ENCODE results near the gene ANKRD17.

ANKRD17 gene

DNA sequence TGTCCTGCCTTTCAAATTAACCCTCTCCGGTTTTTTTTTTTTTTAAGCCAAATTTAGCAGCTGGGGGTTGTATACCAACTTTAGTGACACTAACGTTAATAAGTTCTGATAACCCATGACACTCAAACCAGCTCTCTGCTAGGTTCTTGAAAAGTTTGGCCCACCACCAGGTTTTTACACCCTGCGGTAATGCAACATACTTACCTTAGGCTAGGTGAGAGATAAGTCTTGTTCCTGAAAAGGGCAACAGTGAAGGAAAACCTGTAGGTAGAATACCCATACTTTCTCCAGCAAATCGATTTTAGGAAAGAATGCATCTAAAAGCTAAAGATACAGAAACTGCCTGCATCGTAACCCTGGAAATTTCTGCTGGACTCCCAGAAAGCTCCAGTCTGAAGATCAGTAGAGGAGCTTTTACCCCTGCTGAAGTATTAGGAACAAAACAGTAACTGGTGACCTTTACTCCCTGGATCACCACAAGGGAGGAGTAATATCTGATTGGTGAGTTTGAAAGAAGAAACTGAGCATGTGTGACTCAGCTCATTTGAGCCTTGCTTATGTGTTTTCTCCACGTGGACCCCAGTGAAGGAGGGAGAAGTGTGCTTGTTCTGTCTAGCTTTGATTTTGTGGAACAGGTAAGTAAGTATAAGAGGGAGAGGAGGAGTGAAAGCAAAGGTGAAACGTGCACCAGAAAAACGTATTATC, 154.6 kb downstream of the ANKRD17 start:
- no peak for DNase-seq

DNA sequence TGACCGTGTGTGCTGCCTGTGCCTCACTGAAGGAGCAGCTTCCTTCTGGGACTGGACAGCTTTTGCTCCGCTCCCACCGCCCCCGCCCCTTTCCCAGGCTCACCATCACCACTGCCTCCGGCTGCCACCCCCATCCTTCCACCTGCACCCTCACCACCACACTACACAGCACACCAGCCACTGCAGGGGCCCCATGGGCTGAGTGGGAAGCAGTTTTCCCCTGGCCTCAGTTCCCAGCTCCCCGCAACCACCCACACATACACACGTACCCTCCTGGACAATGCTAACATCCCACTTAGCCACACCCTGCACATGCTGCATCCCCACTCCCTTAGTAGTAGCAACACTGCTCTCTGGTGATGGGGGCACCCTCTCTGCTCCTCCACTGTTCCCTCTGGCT, 159.5 kb downstream of the ANKRD17 start:
- no peak for DNase-seq

DNA sequence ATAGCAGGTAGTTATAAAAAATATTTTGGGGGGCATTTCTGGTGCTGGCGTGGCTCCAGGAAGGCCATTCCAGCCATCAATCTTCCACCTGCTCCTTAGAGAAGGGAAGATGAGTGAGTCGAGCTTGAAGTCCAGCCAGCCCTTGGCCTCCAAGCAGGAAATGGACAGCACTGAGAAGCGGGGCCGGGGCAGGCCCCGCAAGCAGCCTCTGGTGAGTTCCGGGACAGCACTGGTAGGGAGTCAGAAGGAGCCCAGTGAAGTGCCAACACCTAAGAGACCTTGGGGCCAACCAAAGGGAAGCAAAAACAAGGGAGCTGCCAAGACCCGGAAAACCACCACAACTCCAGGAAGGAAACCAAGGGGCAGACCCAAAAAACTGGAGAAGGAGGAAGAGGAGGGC, 159.9 kb downstream of the ANKRD17 start:
- no peak for DNase-seq

DNA sequence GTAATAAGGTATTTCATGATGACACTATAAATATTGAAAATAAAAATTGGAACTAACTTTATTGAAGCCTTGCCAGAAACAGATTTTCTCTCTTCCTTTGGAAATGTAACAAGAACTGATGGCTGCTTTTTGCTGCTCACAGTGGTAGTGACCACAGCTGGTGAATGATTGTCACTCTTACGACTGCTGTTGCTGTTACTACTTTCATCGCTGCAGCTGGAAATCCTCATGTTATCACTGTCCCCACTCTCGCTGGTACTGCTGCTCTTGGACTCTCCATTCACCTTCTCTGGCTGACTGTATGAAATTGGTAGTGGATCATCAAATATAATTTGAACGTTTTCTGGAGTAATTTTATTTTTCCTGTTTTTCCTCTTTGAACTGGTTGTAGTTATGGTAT, 160.6 kb downstream of the ANKRD17 start:
- no peak for DNase-seq

DNA sequence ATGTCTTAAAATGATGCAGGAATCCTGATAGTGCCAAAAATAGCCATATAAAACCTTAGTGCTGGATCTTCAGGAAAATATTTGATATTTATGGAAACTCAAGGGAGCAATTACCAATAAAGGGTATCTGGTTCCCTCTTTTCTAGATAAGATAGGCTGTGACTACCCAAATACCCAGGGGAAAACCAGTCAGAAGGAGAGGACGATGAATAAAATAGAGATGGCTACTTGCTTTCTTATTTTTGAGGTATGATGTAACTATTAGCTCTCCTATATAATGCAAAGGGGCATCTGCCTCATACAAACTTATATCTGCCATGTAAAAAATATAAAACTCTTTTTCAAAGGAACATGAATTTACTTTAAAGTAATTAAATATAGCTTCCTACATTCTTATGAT, 165.7 kb downstream of the ANKRD17 start:
- DNase-seq: no peak

DNA sequence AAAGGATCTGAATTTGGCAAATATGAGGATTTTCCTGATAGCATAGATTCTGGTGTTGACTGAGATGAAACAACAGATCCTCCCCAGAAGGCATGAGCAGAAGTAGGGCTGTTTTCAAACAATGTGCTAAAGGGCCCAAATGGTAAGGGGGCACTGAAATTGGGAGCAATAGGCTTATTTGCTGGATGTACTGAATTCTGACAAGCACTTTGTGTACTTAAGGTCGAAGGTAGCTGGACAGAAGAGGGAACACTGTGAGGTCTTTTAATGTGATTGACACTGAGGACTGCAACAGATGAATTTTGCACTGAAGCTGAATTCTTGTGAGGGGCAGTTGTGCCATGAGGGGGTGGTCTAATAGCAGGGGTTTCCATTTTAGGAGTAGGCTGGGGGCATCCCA, 167.9 kb downstream of the ANKRD17 start:
- no peak for DNase-seq

DNA sequence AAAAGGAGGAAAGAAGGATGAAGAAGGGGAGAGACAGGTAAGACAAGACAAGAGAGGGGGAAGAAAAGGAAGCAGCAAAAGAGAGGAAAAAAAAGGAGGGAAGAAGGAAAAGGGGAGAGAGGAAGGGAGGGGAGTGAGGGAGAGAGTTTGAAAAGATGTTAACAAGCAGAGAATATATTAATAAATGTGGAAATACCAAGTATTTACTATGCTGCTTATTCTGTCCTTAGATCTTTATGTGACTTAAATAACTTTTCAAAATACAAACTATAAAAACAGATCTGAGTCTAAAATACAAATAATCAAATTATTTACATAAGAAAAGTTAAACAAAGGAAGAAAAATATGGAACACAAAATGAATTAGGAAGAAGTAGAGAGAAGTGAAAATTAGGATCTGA, 170.7 kb downstream of the ANKRD17 start:
- no peak for DNase-seq

DNA sequence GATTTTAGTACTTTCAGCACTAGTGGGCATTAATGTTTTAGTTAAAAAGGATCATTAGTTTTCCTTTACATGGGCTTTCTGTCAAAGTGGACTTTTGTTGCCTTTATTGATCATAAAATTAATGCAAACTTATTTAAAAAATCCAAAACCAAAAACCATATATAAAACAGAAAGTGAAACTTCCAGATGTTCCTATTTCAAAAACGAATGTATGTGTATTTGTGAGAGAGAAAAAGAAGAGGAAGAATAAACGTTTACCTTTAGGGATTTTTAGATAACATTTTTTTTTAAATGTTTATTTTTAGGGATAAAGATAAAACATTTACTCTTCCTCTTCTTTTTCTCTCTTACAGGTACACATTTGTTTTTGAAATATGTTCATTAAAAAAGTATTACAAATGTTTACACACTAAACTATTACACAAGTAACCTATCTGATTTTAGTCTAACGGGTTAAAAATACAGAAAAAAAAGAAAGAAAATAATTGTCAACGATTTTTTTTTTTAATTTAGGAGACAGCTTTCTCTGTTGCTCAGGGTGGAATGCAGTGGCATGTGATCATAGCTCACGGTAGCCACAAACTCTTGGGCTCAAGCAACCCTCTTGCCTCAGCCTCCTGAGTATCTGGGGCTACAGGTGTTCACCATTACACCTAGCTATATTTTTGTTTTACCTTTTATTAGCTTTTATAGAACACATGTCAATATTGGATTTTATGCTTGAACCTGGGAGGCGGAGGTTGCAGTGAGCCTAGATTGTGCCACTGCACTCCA, 172.3 kb downstream of the ANKRD17 start:
- no peak for DNase-seq

DNA sequence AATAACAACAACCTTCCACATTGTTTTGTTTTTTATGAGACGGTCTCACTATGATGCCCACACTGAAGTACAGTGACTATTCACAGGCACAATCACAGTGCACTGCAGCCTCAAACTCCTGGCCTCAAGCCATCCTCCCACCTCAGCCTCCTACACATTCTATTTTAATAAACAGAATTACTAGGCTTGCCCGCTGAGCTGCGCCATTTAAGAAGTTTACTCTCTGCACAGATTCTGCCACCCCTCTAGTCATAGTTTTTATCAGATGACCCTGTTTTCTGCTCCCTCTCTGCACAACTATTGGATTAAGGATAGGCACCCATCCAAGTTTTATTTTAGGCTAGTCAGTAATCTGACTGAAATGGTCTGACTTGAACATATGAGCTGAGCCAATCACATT, 177.8 kb downstream of the ANKRD17 start:
- DNase-seq: no peak

DNA sequence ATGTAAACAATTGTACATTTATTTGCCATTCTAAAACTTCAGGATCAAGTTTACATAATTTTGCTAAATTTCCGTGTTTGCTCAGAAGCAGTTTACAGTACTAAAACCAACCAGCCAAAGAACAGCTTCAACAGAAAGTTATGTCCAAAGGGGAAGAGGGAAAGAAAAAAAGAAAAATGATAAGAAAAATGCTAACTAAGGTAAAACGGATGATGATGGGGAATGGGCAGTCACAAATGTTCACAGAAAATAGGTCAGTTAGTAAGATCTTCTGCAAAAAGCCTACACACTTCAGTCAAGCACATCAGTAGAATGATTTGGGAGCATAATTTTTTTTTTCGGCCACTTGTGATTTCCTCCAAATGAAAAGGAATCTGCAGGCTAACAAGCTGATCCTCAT, 182.8 kb downstream of the ANKRD17 start:
- DNase-seq: no peak

DNA sequence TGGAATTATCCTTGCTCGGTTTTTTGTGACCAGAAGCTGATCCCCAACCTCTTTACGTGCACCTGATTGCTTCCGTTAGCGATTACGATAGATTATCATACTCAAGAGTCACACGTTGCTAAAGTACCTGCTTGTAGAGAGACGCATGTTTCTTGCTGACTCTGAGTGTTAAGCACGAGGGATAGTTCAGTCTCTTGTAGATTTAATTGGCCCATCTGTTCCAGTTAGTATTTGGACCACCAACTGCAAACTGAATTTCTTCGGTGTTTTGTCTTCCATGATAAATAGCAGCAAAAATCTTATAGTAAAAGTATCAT, 188.6 kb downstream of the ANKRD17 start:
- no peak for DNase-seq

DNA sequence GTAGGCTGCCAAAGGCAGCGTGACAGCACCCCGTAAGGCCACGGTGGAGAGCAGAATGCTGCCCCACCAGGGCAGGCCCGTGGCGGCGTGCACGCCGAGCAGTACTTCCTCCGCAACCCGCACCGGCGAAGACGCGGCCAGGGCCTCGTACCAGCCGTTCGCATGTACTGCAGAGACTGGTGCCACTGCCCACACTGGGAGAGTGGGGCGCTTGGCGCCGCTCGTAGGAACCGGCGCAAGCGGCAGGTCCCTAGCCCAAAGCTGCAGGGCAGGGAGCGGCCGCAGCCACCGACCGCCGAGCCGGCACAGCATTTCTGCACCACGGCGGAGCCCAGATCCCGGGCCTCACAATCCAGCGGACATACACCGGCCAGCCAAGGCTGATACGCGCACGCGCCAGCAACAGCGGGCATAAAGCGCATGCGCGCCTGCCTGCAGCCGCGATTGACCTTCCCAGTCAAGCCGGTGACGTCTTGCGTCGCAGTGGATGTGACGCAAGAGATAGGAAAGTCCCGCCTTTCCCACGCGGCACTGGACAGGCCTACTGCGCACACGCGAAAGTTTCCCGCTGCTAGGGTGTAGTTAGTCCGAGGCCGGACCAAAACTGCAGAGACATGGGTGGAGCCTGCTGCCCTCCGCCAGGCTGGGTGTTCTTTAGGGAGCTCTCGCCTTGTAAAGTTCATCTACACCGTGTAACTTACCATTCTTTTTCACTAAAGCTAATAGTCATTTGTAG, 189.1 kb downstream of the ANKRD17 start, which contains the start of gene COX18:
Gene COX18 (minus strand): TSS at position 379 of the 736 bp plus-strand sequence. CDS start 67 bp downstream, at position 312.
- peak; percentile 93 for DNase-seq

DNA sequence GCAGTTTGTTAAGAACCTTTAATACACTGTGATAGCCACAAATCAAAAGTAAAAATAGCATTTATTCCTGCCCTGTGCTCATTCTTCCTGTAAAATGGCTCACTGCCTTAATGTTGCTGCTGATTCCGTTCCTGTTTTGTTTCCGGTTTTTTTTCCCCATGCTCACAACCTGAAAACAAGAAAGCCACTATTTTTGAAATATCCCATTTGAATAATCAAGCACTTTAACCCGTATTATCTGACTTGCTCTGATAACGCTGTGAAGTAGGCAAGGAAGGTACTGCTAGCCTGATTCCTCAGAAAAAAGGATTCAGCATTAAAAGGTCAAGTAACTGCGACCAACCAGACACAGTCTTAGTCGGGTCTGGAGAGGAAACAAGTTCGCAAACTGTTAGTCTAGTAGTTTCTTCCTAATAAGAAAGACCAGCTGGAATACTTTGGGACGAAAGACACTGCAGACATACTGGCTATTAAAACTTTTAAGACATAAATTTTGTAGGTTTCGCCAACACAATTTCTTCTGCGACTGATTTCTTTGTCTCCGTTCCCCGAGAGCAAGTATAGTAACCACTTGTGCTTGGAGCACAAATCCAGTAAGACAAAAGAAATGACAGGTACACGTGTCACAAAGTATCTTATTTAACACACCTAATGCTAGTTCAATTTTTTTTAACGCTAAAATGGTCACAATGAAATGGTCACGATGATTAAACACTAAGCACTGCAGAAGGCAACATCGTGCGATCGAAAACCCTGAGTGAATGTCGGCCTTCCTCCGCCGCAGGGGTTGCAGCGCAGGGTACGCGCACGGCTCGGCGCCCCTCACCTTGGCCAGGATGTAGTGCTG, 189.9 kb downstream of the ANKRD17 start:
- peak; percentile 6 for DNase-seq

DNA sequence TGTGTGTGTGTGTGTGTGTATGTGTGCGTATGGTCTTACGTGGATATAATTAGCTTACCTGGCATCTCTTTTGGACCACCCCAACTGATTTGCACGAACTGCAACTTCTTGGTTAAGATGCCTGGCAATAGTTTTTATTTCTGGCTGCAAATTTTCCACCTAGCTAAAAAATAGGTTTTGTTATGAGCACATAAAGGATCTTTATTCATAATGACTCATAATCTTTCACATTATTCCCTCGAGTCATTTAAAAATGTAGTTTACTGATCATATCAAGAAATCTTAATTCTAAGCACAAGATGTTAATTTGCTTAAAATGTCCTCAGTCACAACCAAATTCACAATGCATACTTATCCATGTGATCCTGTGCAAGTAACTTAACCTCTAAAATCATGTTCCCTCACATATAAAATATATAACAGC, 190.6 kb downstream of the ANKRD17 start:
- no peak for DNase-seq

DNA sequence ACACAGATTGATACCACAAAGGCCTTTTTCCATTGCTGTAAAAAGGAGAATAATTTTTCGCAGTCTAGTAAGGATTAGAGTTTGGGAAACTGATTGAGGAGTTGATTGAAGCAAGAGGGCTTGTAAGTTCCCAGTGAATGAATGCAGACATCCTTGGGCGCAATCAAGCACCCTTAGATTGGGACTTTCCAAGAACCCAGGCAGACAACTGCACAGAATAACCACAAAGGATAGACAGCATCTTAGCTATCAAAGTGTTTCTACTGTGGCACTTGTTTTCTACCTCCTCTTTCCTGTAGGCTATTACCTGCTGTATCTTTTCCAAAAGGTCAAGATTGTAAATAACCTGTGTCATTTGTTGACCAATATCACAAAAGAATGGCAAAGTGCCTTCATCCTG, 191.7 kb downstream of the ANKRD17 start:
- DNase-seq: no peak

DNA sequence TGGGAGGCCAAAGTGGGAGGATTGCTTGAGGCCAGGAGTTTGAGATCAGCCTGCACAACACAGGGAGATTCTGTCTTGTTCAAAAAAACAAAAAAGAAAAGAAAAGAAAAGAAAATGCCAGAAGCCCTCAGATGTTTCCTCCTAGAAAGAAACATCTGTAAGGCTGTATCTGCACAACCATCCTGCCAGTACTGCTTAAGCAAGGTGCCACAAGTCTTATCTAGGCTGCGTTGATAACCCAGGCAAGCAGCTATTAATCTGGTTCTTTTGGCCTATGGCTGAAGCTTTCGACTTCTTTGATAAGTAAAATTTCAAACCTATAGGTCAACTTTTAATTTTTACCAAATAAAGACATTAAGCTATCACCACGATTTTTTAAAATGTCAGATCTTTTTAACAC, 192.2 kb downstream of the ANKRD17 start:
- DNase-seq: no peak

DNA sequence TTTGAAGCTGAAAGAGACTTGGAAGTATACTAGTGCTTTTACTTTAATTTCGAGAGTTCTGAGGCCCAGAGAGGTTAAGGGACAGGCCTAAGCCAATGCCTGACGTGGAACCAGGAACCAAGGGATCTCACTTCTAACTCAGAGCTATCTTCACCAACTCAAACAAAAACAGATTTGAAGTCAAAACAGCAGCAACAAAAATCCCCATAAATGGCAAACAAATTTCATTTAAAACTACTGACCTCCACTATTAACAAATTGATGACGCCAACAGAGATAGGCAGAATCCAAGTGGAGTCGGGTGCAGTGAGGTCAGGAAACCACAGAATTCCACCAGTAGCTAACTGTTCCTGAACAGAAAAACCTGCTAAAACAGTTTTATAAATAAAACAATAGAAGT, 194.1 kb downstream of the ANKRD17 start:
- DNase-seq: no peak

DNA sequence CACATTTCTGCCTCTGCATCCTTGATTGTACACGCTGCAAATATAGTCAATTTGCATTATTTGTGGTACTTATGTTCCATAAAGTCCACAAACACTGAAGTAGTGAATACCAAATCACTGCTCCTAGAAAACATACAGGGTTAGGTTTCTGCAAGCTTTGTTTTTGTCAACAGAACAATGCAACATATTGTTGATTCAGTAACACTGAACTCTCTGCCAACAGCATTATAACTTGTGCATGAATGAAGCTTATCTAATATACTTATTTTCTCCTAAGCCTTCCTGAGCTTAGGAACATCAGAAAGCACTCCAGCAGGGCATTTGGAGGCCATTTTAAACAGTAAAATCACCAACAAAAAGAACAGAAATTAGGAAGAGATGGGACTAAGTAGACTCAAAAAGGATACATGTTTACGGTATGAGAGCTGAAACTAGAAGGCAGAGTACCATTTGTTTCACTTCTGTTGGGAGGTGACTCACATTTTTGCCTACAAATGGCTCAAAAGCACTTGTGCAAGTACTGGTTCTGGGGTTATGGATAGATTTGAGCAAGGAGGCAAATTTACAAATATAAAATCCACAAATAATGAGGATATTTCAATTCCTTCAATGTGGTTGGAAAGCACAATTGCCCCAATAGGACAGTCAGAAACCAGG, 203.2 kb downstream of the ANKRD17 start:
- no peak for DNase-seq

DNA sequence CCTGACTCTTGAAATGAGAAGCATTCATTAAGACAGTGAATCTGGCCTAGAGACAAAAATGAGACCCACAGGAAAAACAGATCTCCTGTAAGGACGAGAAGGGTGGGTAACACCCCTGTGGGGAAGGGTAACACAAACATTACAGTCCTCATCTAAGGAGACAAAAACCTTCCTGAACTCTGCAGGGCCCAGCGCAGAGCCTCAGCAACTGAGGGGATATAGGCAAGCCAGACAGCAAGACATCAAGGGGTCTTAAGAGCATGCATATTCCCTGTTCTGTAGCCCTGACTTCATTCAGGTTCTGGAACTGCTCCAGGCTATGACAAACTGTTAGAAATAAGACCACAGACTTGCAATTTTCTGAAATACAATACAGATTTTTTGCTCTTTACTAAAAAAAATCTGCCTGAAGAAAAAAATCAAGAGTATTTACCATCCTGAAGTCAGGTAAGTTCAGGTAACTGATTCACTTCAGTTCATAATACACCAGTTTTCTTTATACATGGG, 204.6 kb downstream of the ANKRD17 start:
- no peak for DNase-seq

DNA sequence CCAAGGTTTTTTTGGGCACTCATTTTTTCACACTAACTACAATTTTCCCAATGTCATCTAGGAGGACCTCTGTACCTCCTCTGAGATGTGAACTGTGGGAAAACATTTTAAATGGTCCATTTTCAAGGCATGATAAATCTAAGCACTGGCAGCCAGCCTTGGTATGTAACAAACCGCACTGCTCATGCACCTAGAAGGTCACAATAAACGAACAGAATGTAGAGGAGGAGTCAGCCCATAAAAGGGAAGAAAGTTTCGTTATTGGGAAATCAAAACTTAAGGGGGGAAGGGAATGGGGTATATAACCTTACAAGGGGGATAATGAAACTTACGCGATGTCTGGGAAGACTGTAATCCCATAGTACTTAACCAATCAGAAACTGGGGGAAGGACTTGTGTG, 205.5 kb downstream of the ANKRD17 start:
- DNase-seq: no peak

DNA sequence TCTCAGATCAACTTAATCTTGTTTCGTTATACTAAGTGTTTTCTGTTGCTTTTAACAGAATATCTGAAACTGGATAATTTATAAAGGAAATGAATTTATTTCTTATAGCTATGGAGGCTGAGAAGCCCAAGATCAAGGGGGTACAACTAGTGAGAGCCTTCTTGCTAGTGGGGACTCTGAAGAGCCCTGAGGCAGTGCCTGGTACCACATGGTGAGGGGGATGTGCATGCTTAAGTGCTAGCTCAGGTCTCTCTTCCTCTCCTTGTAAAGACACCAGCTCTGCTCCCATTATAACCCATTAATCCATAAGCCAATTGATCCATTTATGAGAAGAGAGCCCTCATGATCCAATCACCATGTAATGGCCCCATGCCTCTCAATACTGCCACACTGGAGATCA, 207.0 kb downstream of the ANKRD17 start:
- DNase-seq: no peak

DNA sequence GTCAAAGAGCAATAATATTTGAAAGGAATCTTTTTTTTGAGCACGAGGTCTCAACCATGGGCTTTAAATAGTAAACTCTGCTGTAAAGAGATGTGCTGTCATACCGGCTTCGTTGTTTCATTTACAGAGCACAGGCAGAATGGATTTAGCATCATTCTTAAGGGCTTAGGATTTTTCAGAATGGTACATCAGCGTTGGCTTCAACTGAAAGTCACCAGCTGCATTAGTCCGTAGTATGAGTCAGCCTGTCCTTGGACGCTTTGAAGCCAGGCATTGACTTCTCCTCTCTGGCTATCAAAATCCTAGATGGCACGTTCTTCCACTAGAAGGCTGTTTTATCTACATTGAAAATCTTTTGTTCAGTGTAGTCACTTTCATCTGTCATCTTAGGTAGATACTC, 212.7 kb downstream of the ANKRD17 start:
- no peak for DNase-seq
